Inflammatory macrophage (primary cell): Measurements from ENCODE around the gene TMEM183A.

Experiments
- DNase-seq, 2 donors: peaks; one replicate each; pipeline ENCODE4 v3.0.0-alpha.2; 2020 to 2022

TMEM183A gene

GRCh38 chr1:203045821-203046594 is 38.8 kb downstream of the TMEM183A start:
- no peak for DNase-seq

DNA sequence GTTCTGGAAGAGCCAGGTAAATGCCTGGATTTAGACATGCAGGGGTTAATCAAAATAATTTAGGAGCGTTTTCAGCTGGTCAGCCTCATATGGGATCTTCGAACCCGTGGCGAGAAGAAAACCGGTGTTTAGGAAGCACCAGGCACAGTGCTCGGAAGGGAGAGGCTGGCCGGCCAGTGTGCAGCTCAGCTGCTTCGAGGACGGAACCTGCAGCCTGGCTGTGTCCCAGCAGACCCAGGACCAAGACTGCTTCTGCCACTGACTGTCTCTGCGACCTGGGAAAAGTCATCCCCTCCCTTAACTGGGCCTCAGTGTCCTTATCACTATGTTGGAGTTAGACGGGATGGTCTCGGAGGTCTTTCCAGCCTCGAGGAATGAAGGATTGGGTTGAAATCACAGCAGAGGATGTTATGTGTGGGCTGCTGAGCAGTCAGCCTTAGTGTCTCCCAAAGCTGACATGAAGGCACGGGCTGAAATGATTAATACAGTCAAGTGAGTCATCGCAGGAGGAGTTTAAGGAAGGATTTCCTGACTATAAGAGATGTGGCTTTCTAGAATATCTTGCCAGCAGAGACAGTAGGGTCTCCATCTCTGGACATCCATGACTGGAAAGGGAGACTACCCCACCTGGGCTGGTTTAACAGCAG is 39.9 kb downstream of the TMEM183A start:
- peak; percentile 63 to 76 for DNase-seq

DNA sequence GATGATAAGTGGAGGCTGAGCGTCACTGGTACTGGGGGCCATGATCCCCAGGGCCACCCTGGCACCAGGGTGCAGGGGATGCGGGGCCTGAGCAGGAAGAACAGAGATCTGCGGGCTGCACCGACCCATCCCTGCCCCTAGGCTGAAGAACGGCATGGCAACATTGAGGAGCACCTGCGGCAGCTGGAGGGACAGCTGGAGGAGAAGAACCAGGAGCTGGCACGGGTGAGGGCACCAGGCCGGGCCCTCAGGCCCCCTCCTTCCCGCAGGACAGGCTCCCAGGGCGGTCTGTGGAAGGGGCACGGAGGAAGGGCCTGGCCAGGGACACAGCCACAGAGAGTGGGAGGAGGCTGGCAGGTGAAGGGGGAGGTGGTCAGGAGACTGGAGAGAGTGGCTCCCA is 40.9 kb downstream of the TMEM183A start:
- no peak for DNase-seq

GRCh38 chr1:203048555-203049051 is 41.4 kb downstream of the TMEM183A start:
- DNase-seq, result no peak

DNA sequence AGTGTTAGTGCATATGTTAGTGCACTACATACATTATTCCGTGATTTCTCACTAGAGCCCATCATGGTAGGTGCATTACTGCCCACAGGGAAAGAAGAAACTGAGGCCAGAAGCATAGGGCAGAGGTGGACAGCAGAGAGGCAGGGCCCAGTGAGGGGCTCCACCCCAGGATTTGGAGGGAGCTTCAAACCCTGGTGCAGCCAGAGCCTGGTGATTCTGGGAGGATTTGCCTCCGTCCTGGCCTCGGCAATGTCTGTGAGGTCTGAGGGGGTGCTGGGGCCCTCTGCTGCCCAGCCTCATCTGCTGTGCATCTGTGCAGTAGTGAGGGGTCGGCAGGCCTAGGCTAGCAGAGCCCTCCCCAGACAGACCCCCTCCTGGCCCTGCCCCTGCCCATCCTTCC is 41.9 kb downstream of the TMEM183A start:
- DNase-seq, result no peak

DNA sequence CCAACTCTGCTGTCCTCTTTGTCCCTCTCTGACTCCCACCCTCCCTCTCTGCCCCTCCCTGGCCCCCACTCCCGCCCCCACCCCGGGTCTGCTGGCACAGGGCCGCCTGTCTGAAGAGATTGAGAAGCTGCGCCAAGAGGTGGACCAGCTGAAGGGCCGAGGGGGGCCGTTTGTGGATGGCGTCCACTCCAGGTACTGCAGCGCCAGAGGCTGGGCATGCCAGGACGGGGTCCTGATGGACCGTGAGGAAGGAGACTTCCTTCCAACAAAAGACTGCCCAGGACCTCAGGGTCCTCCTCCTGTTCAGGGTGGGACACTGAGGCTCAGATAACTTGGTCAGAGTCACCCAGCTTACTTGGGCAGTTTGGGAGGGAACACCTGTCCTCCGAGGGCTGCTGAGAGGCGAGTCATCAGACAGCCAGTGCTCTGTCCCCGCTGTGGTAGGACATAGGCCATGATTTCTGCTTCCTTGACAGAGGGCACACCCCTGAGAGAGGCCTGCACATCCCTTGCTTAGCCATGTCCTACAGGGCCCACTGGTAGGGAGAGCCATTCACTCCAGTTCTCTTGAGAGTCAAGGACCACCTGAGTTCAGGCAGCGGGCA is 42.5 kb downstream of the TMEM183A start:
- DNase-seq, result no peak

- DNase-seq, result peak; percentile 35 to 51
Measured at GRCh38 chr1:203050826-203051225, 43.7 kb downstream of the TMEM183A start.

DNA sequence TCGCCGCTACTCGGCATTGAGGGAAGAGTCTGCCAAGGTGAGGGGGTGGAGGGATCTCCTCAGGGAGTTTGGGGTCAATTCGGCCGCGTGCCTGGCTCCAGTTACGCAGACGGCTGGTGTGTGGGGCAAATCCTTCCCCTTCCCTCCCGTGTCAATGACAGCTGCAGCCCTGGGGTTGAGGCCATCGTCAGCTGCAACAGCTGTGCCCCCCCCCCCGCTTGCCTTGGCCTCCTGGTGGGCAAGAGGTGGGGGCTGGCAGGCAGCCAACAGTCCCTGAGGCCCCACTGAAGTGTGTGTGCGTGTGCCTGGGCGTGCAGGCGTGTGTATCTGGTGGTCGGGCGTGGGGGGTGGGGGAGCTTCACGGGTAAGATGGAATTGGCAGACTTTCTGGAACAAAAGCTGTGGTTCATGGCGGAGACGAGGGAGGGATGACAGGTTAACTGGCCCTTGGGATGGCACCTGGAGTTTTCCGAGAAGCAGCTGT is 44.7 kb downstream of the TMEM183A start:
- DNase-seq, result no peak

DNA sequence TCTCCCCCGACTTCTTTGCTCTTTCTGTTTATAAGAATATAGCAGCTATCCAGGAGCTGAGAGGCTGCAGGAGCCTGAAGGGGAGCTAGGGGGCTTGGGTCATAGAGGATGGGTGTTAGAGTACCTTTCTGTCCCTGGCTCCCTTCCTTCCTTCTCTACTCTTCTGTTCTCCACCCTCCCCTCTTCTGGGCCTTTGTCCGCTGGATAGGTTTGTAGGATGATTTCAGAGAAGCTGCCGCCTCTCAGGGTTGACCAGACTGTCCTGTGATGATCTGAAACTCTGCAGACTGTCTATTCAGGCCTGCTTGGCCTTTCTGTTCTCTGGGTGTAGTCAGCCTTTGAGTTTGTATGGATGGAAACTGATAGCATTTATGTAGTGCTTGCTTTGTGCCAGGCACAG is 45.4 kb downstream of the TMEM183A start:
- no peak for DNase-seq

GRCh38 chr1:203054184-203054583 is 47.0 kb downstream of the TMEM183A start:
- no peak for DNase-seq

DNA sequence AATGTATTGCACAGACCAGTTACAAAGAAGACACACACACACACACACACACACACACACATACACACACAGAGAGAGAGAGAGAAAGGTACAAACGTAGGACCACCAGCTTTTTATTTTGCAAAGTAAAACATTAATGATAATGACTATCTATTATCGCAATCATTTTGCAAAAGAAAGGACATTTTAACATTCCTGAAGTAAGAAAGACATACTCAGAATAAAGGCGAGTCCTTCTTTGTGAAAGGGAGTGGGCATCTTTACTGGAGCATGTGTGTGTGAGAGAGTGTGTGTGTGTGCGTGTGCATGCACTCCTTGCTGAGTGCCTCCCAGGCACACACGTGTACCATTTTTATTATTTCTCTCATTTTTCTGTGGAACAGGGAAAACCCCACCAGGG is 47.5 kb downstream of the TMEM183A start:
- no peak for DNase-seq

GRCh38 chr1:203055161-203055799 is 48.1 kb downstream of the TMEM183A start:
- no peak for DNase-seq

DNA sequence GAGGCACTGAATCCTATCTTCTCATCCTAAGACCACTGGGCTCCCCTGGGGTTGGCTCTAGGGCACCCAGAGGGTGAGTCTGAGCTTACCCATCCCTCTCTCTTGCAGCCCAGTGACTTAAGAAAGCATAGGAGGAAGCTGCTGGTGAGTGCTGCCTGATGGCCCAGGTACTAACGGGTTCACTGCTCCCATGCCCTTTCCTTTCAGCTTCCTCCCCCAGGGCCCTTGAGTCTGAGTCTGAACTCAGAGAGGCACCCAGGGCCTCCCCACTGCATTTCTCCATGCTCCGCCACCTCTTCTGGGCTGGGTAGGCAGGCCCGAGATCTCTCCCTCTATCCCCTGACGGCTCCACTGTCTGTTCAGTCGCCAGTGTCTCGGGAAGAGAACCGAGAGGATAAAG is 48.8 kb downstream of the TMEM183A start:
- no peak for DNase-seq

DNA sequence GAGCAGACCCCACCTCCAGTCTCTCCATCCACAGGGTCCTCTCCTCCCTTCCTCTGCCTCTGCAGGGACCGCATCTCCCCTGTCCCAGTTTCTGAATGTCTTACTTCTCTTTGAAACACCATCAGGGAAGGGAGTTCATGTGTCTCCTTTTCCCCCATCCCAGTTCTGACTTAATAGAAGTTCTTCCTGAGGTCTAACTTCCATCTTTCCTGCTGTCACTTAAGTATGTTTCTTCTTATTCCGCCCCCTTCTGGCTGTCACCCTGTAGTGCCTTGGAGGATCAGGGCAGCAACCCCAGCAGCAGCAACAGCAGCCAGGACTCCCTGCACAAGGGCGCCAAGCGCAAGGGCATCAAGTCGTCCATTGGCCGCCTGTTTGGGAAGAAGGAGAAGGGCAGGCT is 49.3 kb downstream of the TMEM183A start:
- DNase-seq, result no peak

DNA sequence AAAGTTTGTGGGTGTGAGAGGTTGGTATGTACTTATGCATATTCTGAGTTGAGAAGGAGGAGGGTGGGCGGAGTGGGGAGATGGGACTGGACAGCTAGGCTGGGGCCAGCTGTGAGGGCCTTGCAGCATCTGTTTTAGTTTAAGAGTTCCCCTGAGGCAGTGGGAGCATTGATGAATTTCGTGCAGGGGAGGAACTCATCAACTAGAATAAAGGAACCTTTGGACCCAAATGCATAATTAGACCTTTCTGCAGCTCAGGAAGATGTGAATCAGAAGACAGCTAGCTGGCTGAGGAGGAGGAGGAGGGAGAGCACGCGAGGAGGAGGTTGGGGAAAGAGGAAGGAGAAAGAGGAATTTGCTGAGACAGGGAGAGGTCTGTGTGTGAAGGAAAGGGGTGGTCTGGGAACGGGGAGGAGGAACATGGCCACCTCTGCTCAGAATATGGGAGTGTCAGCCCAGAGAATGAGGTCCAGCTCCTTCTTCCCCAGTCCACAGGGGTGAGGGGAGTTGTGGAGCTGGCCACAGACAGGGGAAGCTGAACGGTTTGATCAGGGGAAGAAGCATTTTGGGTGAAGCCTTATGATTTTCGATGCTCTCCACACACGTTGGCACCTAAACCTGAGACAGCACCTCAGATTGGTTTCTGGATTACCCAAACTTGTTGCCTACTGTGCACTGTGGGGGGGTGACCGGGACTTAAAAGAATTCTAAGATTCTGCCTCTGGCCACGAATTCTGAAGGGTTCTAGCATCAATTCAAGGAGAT is 50.9 kb downstream of the TMEM183A start:
- DNase-seq, result peak; percentile 42 to 51

DNA sequence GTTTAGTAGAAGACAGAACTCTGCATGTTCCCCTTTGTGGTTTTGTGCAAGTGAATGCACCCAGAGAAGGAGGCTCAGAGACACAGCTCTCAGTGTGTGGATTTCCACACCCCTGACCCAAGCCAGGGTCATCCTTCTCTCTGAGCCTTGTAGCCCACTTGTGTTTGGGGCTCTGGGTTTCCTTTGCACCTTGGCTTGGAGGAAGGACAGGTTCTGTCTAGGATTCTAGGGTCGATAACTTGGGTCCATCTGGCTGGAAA is 51.4 kb downstream of the TMEM183A start:
- DNase-seq, result peak; percentile 56 to 59

- peak; percentile 57 to 65 for DNase-seq
Measured at GRCh38 chr1:203059485-203059884, 52.3 kb downstream of the TMEM183A start.

DNA sequence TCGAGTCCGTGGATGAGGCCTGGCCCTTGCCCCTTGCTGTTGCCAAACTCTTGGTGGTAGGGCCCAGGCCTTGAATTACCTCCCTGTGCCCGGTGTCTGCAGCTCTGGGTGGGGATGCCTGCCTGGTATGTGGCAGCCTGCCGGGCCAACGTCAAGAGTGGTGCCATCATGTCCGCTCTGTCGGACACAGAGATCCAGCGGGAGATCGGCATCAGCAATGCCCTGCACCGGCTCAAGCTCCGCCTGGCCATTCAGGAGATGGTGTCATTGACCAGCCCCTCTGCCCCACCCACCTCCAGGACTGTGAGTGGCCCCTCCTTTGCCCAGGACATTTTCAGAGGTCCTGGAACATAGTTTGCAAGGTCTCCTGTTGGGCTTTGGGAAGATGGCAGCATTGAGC is 52.9 kb downstream of the TMEM183A start:
- no peak for DNase-seq

- DNase-seq, result no peak
Measured at GRCh38 chr1:203063287-203063686, 56.1 kb downstream of the TMEM183A start.

DNA sequence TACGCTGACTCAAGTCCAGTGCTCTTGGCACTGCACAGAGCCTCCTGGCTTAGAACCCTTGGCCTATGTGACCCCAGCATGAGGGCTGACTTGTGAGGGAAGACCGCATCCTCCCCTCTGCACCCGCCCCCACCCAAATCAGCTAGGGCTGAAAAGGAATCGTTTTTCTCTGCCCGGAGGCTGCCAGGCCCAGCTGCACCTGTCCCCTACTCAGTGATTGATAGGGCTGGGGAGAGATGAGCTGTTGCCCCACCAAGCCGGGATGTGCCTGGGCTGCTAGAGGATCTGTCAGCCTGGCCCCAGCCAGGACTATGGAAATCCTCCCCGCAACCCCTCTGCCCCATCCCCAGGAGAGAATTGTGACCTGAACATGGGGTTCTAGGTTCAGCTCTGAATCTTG is 58.0 kb downstream of the TMEM183A start:
- DNase-seq, result no peak

- no peak for DNase-seq
Measured at GRCh38 chr1:203065986-203066385, 58.8 kb downstream of the TMEM183A start.

- DNase-seq, result no peak
Measured at GRCh38 chr1:203066965-203067364, 59.8 kb downstream of the TMEM183A start.
